IPS-20b (cell line): ENCODE data around the gene HIVEP1.

Source experiments
- H3K27ac ChIP-seq: one replicate; pipeline ENCODE4 v1.5.1; 2013; ENCODE audit warnings: low read length
- H3K27me3 ChIP-seq: 2 replicates; pipeline ENCODE4 v1.6.1; 2013; ENCODE audit warnings: mild to moderate bottlenecking, low read length, inconsistent platforms; ENCODE audit not compliant: insufficient read depth
- H3K36me3 ChIP-seq: 2 replicates; pipeline ENCODE4 v1.6.1; 2013; ENCODE audit warnings: low read depth, mild to moderate bottlenecking, inconsistent platforms, low read length, moderate library complexity; ENCODE audit not compliant: insufficient read depth
- H3K4me1 ChIP-seq: 2 replicates; pipeline ENCODE4 v1.6.1; 2013; ENCODE audit warnings: mild to moderate bottlenecking, control low read depth, inconsistent platforms, low read length, moderate library complexity; ENCODE audit not compliant: insufficient read depth
- H3K4me3 ChIP-seq: 2 replicates; pipeline ENCODE4 v1.5.1; 2013; ENCODE audit warnings: mild to moderate bottlenecking, low read length, inconsistent platforms
- H3K9ac ChIP-seq: 2 replicates; pipeline ENCODE4 v1.6.1; 2013; ENCODE audit warnings: low read depth, mild to moderate bottlenecking, inconsistent platforms, low read length, moderate library complexity
- H3K9me3 ChIP-seq: 2 replicates; pipeline ENCODE4 v1.6.1; 2013; ENCODE audit warnings: mild to moderate bottlenecking, low read depth, low read length, inconsistent platforms; ENCODE audit not compliant: insufficient read depth

Gene HIVEP1

DNA sequence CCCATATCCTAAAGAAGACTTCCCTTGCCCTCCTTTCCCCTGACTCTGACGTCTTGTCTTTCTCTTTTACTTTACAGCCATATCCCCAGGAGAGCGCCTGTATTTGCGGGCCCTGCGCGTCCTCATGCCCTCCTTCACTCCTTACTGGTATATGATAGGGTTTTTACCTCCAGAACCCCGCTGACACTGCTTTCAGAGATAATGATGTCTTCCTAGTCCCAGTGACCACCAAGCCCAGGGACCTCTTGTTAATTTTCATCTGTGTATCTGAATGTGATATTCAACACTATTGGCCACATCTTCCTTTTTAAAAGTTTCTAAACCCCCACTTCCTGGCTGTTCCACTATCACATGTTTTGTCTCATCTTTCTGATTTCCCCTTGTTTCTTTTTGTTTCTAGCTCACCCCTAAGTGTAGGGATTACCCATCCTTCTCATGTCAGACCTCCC is 102.0 kb downstream of the HIVEP1 start:
- H3K4me3 ChIP-seq, result no peak overlapping the region
- no peak overlapping the region for H3K27ac ChIP-seq
- H3K9me3 ChIP-seq, result no peaks in the 10 kb centered on the region
- no peak overlapping the region for H3K9ac ChIP-seq
- H3K36me3 ChIP-seq, result peaks cover 20% of the 10 kb centered on the region
- H3K27me3 ChIP-seq, result no peaks in the 10 kb centered on the region
- peaks cover 16% of the 10 kb centered on the region for H3K4me1 ChIP-seq

DNA sequence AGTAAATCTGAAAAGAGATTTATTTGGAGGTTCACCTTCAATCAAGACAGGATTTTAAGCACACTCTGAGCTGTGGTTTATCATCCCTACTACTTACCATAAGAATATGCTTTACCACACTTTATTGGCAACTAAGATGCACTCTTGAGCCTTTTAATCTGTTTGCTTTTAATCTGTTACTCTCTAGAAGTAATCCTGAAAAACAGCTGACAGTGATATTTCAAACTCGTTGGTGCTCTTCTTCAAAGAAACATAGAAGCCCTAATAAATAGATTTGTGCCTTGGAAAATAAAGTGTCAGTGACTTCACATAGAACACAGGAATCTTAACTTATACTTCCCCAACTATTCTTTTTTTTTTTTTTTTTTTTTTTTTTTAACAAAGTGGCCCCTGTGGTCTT is 102.9 kb downstream of the HIVEP1 start:
- peaks cover 15% of the 10 kb centered on the region for H3K36me3 ChIP-seq
- no peak overlapping the region for H3K4me3 ChIP-seq
- no peak overlapping the region for H3K27ac ChIP-seq
- no peaks in the 10 kb centered on the region for H3K9me3 ChIP-seq
- no peaks in the 10 kb centered on the region for H3K27me3 ChIP-seq
- no peak overlapping the region for H3K9ac ChIP-seq
- peaks cover 16% of the 10 kb centered on the region for H3K4me1 ChIP-seq

- peaks cover 17% of the 10 kb centered on the region for H3K36me3 ChIP-seq
- H3K9me3 ChIP-seq, result no peaks in the 10 kb centered on the region
- peaks cover 16% of the 10 kb centered on the region for H3K4me1 ChIP-seq
- H3K4me3 ChIP-seq, result no peak overlapping the region
- no peak overlapping the region for H3K27ac ChIP-seq
- no peaks in the 10 kb centered on the region for H3K27me3 ChIP-seq
- H3K9ac ChIP-seq, result no peak overlapping the region
Measured at GRCh38 chr6:12115492-12115891, 103.4 kb downstream of the HIVEP1 start.

DNA sequence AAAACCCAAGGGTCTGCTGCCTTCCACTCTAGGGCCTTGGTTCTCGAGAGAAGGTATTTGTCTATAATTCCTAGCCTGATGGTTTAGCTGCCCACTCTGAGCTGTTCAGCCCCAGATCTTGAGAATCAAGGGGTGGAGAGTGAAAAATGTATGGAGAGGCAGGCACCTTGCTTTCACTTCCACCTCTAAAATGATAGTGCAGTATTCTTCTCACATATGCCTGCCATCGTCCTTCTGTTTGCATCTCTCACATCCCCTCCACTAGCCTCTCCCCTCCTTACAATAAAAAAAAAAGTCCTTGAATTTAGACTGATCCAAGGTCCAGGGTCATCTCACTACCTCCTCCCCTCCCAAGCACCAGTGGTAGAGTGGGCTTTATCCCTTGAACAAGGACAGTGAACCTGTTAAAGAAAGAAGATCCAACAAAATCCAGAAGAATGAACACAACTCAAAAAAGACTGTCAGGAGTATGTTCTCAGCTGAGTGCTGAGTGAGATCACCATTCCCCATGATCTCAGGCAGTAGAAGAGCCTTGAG is 104.2 kb downstream of the HIVEP1 start:
- Histone ChIP-seq H3K36me3 (peaks cover 17% of the 10 kb centered on the region), H3K27me3 (no peaks in the 10 kb centered on the region), H3K9ac (no peak overlapping the region), H3K4me1 (peaks cover 8% of the 10 kb centered on the region), H3K27ac (no peak overlapping the region), H3K9me3 (no peaks in the 10 kb centered on the region), H3K4me3 (no peak overlapping the region)

- H3K4me3 ChIP-seq, result no peak overlapping the region
- no peaks in the 10 kb centered on the region for H3K9me3 ChIP-seq
- no peaks in the 10 kb centered on the region for H3K27me3 ChIP-seq
- no peak overlapping the region for H3K9ac ChIP-seq
- peaks cover 4% of the 10 kb centered on the region for H3K4me1 ChIP-seq
- no peak overlapping the region for H3K27ac ChIP-seq
- H3K36me3 ChIP-seq, result peaks cover 24% of the 10 kb centered on the region
Measured at GRCh38 chr6:12116978-12117377, 104.9 kb downstream of the HIVEP1 start.

DNA sequence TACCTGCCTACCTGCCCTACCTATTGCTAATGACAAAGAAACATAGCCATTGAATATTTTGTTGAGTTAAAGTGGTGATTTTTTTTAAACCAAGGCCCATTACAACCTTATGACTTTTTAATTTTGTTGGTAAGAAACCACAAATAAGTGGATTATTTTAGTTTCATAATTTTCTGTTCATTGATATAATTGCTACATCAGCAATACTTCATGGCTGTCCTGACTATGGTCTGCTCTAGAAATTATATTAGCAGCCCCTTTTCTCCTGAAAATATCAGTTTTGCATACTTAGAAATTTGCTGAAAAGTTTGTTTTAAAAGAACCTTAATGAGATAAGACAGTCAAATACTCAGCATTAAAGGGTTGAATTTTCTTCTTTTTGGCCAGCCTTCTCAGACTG is 106.5 kb downstream of the HIVEP1 start:
- peaks cover under 1% of the 10 kb centered on the region for H3K4me1 ChIP-seq
- H3K4me3 ChIP-seq, result no peak overlapping the region
- no peak overlapping the region for H3K27ac ChIP-seq
- no peaks in the 10 kb centered on the region for H3K9me3 ChIP-seq
- no peaks in the 10 kb centered on the region for H3K27me3 ChIP-seq
- no peak overlapping the region for H3K9ac ChIP-seq
- peaks cover 34% of the 10 kb centered on the region for H3K36me3 ChIP-seq

DNA sequence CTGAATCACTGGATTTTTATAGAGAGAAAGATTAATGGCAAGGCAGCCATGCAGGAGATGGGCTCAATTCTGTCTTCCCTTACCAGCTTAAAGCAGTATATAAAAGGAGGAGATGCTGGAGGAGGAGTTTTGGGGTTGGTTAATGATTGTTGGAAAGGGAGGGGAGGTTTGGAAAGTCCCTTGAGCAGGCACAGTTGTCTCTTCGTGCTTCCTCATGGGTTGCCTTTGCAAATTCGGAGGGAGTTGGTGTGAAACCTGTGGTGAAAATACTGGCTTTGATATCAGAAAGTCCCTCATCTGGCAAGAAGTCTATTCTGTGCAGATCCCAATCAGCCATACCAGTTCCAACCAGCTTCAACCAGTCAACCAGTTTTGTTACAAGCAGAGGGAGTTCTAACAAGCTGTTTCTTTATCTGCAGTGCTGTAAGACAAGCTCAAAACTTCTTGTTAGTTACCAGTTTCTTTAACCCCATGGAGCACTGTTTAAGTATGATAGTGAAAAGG is 107.0 kb downstream of the HIVEP1 start:
- Histone ChIP-seq H3K4me3 (no peak overlapping the region), H3K9me3 (no peaks in the 10 kb centered on the region), H3K27me3 (no peaks in the 10 kb centered on the region), H3K4me1 (no peaks in the 10 kb centered on the region; the same call in 1 of the 2 replicates), H3K36me3 (peaks cover 39% of the 10 kb centered on the region), H3K9ac (no peak overlapping the region), H3K27ac (no peak overlapping the region)

- H3K9ac ChIP-seq, result no peak overlapping the region
- no peaks in the 10 kb centered on the region for H3K4me1 ChIP-seq
- peaks cover 58% of the 10 kb centered on the region for H3K36me3 ChIP-seq
- H3K27ac ChIP-seq, result no peak overlapping the region
- no peaks in the 10 kb centered on the region for H3K27me3 ChIP-seq
- H3K4me3 ChIP-seq, result no peak overlapping the region
- no peaks in the 10 kb centered on the region for H3K9me3 ChIP-seq
Measured at GRCh38 chr6:12125396-12125795, 113.3 kb downstream of the HIVEP1 start.

GRCh38 chr6:12126051-12126450 is 113.9 kb downstream of the HIVEP1 start:
- Histone ChIP-seq H3K4me3 (no peak overlapping the region), H3K9me3 (no peaks in the 10 kb centered on the region), H3K9ac (no peak overlapping the region), H3K27ac (no peak overlapping the region), H3K36me3 (peaks cover 56% of the 10 kb centered on the region), H3K27me3 (no peaks in the 10 kb centered on the region), H3K4me1 (no peaks in the 10 kb centered on the region)

- Histone ChIP-seq H3K9ac (no peak overlapping the region), H3K9me3 (no peaks in the 10 kb centered on the region), H3K27ac (no peak overlapping the region), H3K4me3 (no peak overlapping the region), H3K27me3 (no peaks in the 10 kb centered on the region), H3K36me3 (peaks cover 32% of the 10 kb centered on the region), H3K4me1 (no peaks in the 10 kb centered on the region)
Measured at GRCh38 chr6:12129523-12129922, 117.4 kb downstream of the HIVEP1 start.

DNA sequence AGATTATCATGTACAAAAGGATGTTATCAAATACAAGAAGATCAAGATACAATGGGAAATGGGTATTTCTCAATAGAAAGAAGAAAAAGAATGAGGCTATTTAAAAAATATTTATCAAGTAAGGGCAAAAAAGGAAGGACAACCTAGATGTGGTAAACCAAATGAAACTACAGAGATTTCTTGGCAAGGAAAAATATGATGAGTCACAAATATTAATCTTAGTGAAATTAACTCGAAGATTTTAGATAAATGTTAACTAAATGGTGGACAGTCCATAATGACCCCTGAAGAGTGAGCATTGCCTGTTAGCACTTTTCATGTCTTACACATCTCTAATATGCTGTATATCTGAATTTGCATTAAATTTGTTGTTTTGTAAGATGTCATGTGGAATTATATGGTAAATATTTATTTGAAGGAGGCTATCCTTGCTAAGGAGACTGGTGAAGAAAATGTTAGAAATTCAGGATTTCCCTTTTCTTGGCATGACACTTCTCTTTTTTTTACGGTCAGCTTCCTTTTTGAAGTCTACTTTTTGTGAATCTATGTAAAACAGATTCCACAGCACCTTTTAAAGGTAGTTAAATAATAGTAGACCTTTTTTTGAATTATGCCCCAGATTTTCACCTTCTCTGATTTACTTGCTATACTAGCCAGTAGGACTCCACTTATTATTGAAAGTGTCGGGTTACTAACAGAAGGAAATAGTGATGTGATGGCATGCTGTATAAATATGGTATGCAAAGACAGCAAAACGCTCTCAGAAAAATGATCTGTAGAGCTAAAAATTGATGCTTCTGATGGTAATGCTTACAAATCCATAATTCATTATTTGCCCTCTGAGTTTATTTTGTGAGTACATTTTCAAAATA is 120.5 kb downstream of the HIVEP1 start:
- Histone ChIP-seq H3K9me3 (no peaks in the 10 kb centered on the region), H3K4me1 (no peaks in the 10 kb centered on the region), H3K4me3 (no peak overlapping the region), H3K27me3 (no peaks in the 10 kb centered on the region), H3K36me3 (peaks cover 37% of the 10 kb centered on the region), H3K27ac (no peak overlapping the region), H3K9ac (no peak overlapping the region)

DNA sequence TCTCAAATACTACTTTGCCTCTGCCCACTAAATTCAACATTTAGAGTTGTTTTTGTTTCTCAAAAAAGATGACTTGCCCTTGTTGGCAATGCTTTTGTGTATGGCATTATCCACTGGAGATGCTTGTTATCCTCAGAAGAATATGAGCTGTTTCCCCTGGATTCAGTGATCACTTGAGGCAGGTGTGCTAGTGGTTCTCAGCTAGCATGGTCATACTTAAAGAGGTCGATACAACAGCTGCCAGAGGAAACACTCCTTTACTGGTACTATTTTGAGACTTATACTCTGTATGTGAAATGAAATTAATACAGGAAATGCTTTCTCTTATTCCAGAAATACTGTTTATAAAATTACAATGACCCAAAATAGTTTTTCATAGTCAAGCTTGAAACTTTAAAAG is 122.5 kb downstream of the HIVEP1 start:
- Histone ChIP-seq H3K36me3 (peaks cover 55% of the 10 kb centered on the region), H3K4me1 (no peaks in the 10 kb centered on the region), H3K9me3 (peaks cover 11% of the 10 kb centered on the region; the same call in 1 of the 2 replicates)

More for the DNA sequence above, 122.5 kb downstream of the HIVEP1 start:
- Histone ChIP-seq H3K9ac (no peak overlapping the region), H3K4me3 (no peak overlapping the region), H3K27ac (no peak overlapping the region), H3K27me3 (no peaks in the 10 kb centered on the region)
